Raji (cell line): ENCODE results near the gene KPNA4.

Experiments used
- POLR2A ChIP-seq: IDR thresholded peaks from 2 replicates; pipeline ENCODE4 v1.6.1; 2011; ENCODE audit warnings: low read depth, low read length, control low read depth; ENCODE audit not compliant: insufficient read depth

KPNA4 gene

GRCh38 chr3:160477750-160478149 is 87.6 kb downstream of the KPNA4 start:
- no peak for TF ChIP-seq POLR2A

GRCh38 chr3:160475884-160476283 is 89.5 kb downstream of the KPNA4 start:
- no peak for TF ChIP-seq POLR2A

GRCh38 chr3:160475153-160475552 is 90.2 kb downstream of the KPNA4 start:
- no peak for TF ChIP-seq POLR2A

- no peak for TF ChIP-seq POLR2A
Measured at GRCh38 chr3:160474416-160474838, 90.9 kb downstream of the KPNA4 start.

GRCh38 chr3:160473978-160474377 is 91.4 kb downstream of the KPNA4 start:
- TF ChIP-seq POLR2A = no peak

GRCh38 chr3:160473221-160473620 is 92.2 kb downstream of the KPNA4 start:
- TF ChIP-seq POLR2A = no peak

- no peak for TF ChIP-seq POLR2A
Measured at GRCh38 chr3:160472344-160472743, 93.0 kb downstream of the KPNA4 start.

GRCh38 chr3:160471892-160472291 is 93.5 kb downstream of the KPNA4 start:
- no peak for TF ChIP-seq POLR2A

- no peak for TF ChIP-seq POLR2A
Measured at GRCh38 chr3:160470181-160470580, 95.2 kb downstream of the KPNA4 start.

- TF ChIP-seq POLR2A = no peak
Measured at GRCh38 chr3:160464971-160465370, 100.4 kb downstream of the KPNA4 start.

GRCh38 chr3:160464321-160464720 is 101.0 kb downstream of the KPNA4 start:
- TF ChIP-seq POLR2A = no peak

GRCh38 chr3:160460033-160460432 is 105.3 kb downstream of the KPNA4 start:
- TF ChIP-seq POLR2A = no peak

GRCh38 chr3:160459450-160459970 is 105.9 kb downstream of the KPNA4 start:
- no peak for TF ChIP-seq POLR2A

- no peak for TF ChIP-seq POLR2A
Measured at GRCh38 chr3:160458151-160458550, 107.2 kb downstream of the KPNA4 start.

- no peak for TF ChIP-seq POLR2A
Measured at GRCh38 chr3:160455846-160456245, 109.5 kb downstream of the KPNA4 start.

GRCh38 chr3:160454995-160455394 is 110.4 kb downstream of the KPNA4 start:
- no peak for TF ChIP-seq POLR2A

GRCh38 chr3:160451602-160452001 is 113.8 kb downstream of the KPNA4 start:
- no peak for TF ChIP-seq POLR2A
